ENCODE measurements around the gene ZCCHC17.

DNA sequence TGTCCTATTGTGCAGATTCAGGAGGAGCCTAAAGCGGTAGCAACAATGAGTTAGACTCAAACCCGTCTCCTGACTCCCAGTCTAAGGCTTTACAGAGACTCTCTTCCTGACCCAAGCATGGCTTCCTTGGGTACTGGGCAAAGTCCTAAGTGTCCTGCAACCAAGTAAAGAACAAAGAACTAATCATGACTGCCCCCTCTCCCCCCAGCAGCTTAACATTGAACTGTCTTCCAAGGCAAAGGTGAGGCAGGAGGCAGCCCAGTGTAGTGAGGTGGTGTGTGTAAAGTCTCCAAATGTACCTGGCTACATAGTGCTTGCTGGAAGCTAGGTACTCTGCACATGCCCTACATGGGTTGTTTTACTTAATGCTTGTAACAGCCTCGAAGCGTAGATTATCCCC is 73.7 kb downstream of the ZCCHC17 start:
- no peak for TF ChIP-seq CTCF (conservative IDR thresholded peaks at IDR 0.05; ENCODE audit: low read length)
- TF ChIP-seq EZH2phosphoT487 (IDR thresholded peaks at IDR 0.05; ENCODE audit: borderline replicate concordance): no peak

Measured in Loucy (cell line).